Mesendoderm (in vitro differentiated cells): ENCODE results near the gene SAMD14.

Experiments used
- DNase-seq: peaks from one replicate; pipeline ENCODE4 v3.0.0; 2013
- H2AK5ac ChIP-seq: 2 replicates; pipeline ENCODE4 v1.6.1; 2013; ENCODE audit warnings: low read length, inconsistent platforms
- H2BK120ac ChIP-seq: 2 replicates; pipeline ENCODE4 v1.6.1; 2013; ENCODE audit warnings: low read depth, mild to moderate bottlenecking, low read length, moderate library complexity, mixed read lengths
- H2BK15ac ChIP-seq: replicated peaks from 2 replicates; pipeline ENCODE4 v1.6.1; 2013; ENCODE audit warnings: low read depth, mild to moderate bottlenecking, moderate library complexity
- H2BK5ac ChIP-seq: 2 replicates; pipeline ENCODE4 v1.6.1; 2013; ENCODE audit warnings: low read length, inconsistent platforms
- H3K18ac ChIP-seq: 2 replicates; pipeline ENCODE4 v1.6.1; 2013; ENCODE audit warnings: mild to moderate bottlenecking, low read length, mixed read lengths
- H3K23ac ChIP-seq: one replicate; pipeline ENCODE4 v1.6.1; 2013; ENCODE audit warnings: low read length
- H3K27ac ChIP-seq: 2 replicates; pipeline ENCODE4 v1.5.1; 2013; ENCODE audit warnings: low read depth, mild to moderate bottlenecking, inconsistent platforms, low read length, moderate library complexity
- H3K27me3 ChIP-seq: 2 replicates; pipeline ENCODE4 v1.6.1; 2013; ENCODE audit warnings: low read length, control low read depth, mild to moderate bottlenecking, inconsistent platforms; ENCODE audit not compliant: insufficient read depth, poor library complexity
- H3K36me3 ChIP-seq: 2 replicates; pipeline ENCODE4 v1.6.1; 2013; ENCODE audit warnings: low read length, inconsistent platforms; ENCODE audit not compliant: control insufficient read depth, insufficient read depth
- H3K4ac ChIP-seq: one replicate; pipeline ENCODE4 v1.6.1; 2013; ENCODE audit warnings: low read depth, mild to moderate bottlenecking, low read length, moderate library complexity
- H3K4me1 ChIP-seq: 2 replicates; pipeline ENCODE4 v1.6.1; 2013; ENCODE audit warnings: low read depth, low read length, inconsistent platforms; ENCODE audit not compliant: control insufficient read depth
- H3K4me2 ChIP-seq: 2 replicates; pipeline ENCODE4 v1.6.1; 2013; ENCODE audit warnings: low read length
- H3K4me3 ChIP-seq: 2 replicates; pipeline ENCODE4 v1.5.1; 2013; ENCODE audit warnings: mild to moderate bottlenecking, low read length
- H3K56ac ChIP-seq: one replicate; pipeline ENCODE4 v1.6.1; 2013; ENCODE audit warnings: low read length
- H3K79me1 ChIP-seq: 2 replicates; pipeline ENCODE4 v1.6.1; 2013; ENCODE audit warnings: low read length, inconsistent platforms
- H3K79me2 ChIP-seq: 2 replicates; pipeline ENCODE4 v1.6.1; 2013; ENCODE audit warnings: mild to moderate bottlenecking, low read length; ENCODE audit not compliant: control insufficient read depth, insufficient read depth
- H3K9ac ChIP-seq: 2 replicates; pipeline ENCODE4 v1.6.1; 2013; ENCODE audit warnings: low read length, inconsistent platforms
- H4K5ac ChIP-seq: one replicate; pipeline ENCODE4 v1.6.1; 2013; ENCODE audit warnings: low read length
- H4K8ac ChIP-seq: one replicate; pipeline ENCODE4 v1.6.1; 2013; ENCODE audit warnings: low read depth, mild to moderate bottlenecking, control low read depth, low read length, moderate library complexity
- WGBS: extraction: QIAGEN DNeasy Blood & Tissue Kit; methylation state at CpG from one replicate; pipeline ENCODE4 v1.1.7; 2013; ENCODE audit warnings: low lambda C conversion rate, missing lambda C conversion rate; ENCODE audit not compliant: insufficient coverage; ENCODE audit errors: extremely low coverage; 5-methylcytosine and 5-hydroxymethylcytosine counted together

The SAMD14 gene

DNA sequence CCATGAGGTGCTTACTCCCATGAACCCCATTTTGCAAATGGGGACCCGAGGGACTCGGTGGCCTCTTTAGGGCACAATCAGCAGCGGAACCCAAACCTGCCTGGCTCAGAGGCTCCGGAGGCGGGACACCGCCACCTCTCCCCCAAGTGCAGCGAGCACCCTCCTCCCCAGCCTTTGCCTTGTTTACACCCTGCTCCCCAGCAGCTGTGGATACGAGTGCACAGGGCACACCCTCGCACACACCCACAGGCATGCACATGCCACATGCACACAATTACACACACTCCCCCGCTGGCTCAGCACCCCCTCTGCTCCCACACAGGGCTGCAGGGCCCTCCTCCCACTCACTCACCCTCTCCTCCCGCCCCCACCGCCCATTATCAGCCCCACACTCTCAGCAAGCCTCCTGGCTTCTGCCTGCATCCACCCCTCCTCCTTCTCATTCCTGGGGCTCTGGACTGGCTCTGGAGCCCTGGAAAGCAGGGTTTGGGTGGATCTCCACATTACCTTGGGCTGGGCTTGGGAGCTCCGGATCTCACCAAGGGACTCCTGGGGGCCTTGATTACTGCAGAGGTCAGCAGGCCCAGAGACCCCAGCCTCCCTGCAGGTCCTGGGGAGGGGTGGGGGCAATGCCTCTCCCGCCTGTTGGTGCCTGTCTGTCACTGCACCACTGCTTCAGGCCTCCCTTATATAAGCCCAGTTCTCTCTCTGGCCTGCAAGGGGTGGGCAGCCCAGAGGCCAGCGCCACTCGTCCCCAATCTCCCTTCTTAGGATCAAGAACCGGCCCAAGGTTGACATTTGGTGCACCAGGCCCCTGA lies 28.4 kb downstream of the SAMD14 start:
- peak overlapping the region; percentile 72 for H3K56ac ChIP-seq
- no peak overlapping the region for H4K5ac ChIP-seq
- H2BK15ac ChIP-seq: no peak overlapping the region
- no peaks in the 10 kb centered on the region for H3K36me3 ChIP-seq
- no CpG with 5 or more reads among the region's 17 CpGs for WGBS
- H3K4ac ChIP-seq: no peak overlapping the region
- H3K79me1 ChIP-seq: no peaks in the 10 kb centered on the region
- H3K27ac ChIP-seq: no peak overlapping the region
- H3K4me1 ChIP-seq: peaks cover 11% of the 10 kb centered on the region
- H3K4me3 ChIP-seq: no peak overlapping the region
- H3K23ac ChIP-seq: peak overlapping the region; percentile 92
- H2AK5ac ChIP-seq: no peak overlapping the region
- H3K9ac ChIP-seq: peak overlapping the region; percentile 11
- no peak overlapping the region for H3K18ac ChIP-seq
- H4K8ac ChIP-seq: no peak overlapping the region
- no peak overlapping the region for H2BK5ac ChIP-seq
- DNase-seq: peak; percentile 66
- H2BK120ac ChIP-seq: no peak overlapping the region
- peak overlapping the region; percentile 35 for H3K4me2 ChIP-seq
- no peaks in the 10 kb centered on the region for H3K27me3 ChIP-seq
- H3K79me2 ChIP-seq: no peaks in the 10 kb centered on the region

GRCh38 chr17:50100921-50101345 lies 29.0 kb downstream of the SAMD14 start:
- Histone ChIP-seq H2BK5ac (no peak overlapping the region), H3K4me3 (no peak overlapping the region), H3K23ac (peak overlapping the region; percentile 92), H3K4me1 (peaks cover 11% of the 10 kb centered on the region), H2BK120ac (no peak overlapping the region), H3K18ac (no peak overlapping the region), H3K36me3 (no peaks in the 10 kb centered on the region), H3K27me3 (no peaks in the 10 kb centered on the region), H3K56ac (peak overlapping the region; percentile 72), H3K4ac (no peak overlapping the region), H3K9ac (peak overlapping the region; percentile 11), H3K79me1 (no peaks in the 10 kb centered on the region), H3K4me2 (peak overlapping the region; percentile 35), H2AK5ac (no peak overlapping the region), H2BK15ac (no peak overlapping the region), H3K27ac (no peak overlapping the region), H4K8ac (no peak overlapping the region), H4K5ac (no peak overlapping the region), H3K79me2 (no peaks in the 10 kb centered on the region)
- DNase-seq: peak; percentile 51
- WGBS: no CpG with 5 or more reads among the region's 15 CpGs

DNA sequence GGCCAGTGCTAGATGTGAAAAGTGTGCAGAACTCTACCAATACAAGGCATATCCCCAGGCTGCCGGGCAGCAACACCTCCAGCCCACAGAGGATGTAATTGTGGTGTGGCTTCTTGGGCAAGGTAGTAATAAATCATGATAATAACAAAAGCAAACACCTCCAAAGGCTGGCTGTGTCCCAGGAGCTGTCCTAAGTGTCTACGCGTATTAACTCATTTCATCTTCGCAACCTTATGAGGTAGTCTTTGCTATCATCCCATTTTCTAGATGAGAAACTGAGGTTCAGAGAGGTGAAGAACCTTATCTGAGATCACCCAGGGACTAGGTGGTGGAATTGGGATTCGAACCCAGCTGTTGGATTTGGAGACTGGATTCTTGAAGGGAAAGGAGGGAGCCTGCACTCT lies 29.5 kb downstream of the SAMD14 start:
- H4K5ac ChIP-seq: no peak overlapping the region
- no peak overlapping the region for H3K4ac ChIP-seq
- no peak overlapping the region for H4K8ac ChIP-seq
- H3K23ac ChIP-seq: no peak overlapping the region
- no CpG with 5 or more reads among the region's 5 CpGs for WGBS
- no peak for DNase-seq
- no peak overlapping the region for H2BK120ac ChIP-seq
- H3K4me2 ChIP-seq: no peak overlapping the region
- H2BK15ac ChIP-seq: no peak overlapping the region
- H2BK5ac ChIP-seq: no peak overlapping the region
- H3K27me3 ChIP-seq: no peaks in the 10 kb centered on the region
- H3K79me2 ChIP-seq: no peaks in the 10 kb centered on the region
- H3K4me3 ChIP-seq: no peak overlapping the region
- no peak overlapping the region for H2AK5ac ChIP-seq
- H3K27ac ChIP-seq: no peak overlapping the region
- no peak overlapping the region for H3K56ac ChIP-seq
- H3K4me1 ChIP-seq: peaks cover 11% of the 10 kb centered on the region
- H3K18ac ChIP-seq: no peak overlapping the region
- H3K36me3 ChIP-seq: no peaks in the 10 kb centered on the region
- H3K9ac ChIP-seq: no peak overlapping the region
- no peaks in the 10 kb centered on the region for H3K79me1 ChIP-seq

DNA sequence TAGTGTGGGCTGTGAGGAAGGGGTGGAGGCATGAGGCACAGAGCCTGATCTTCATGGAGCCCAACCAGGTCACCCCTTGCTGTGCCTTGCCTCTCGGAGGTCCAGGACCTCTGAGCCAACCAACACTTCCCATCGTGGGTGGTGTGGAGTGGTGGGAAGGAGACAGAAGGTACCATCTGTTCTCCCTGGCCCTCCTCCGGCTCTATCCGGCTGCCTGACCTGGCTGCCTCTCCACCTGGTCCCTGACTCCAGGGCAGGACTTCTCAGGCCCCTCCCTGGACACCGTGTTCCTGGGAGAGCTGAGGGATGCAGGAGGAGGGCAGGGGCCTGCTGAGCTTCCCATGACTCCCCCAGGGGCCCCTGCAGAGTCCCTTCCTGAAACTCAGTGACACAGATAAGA lies 31.0 kb downstream of the SAMD14 start:
- H4K5ac ChIP-seq: no peak overlapping the region
- no peak overlapping the region for H3K4ac ChIP-seq
- H3K4me2 ChIP-seq: no peak overlapping the region
- peaks cover 11% of the 10 kb centered on the region for H3K4me1 ChIP-seq
- peak overlapping the region; percentile 15 for H3K56ac ChIP-seq
- no peak overlapping the region for H3K23ac ChIP-seq
- no peak overlapping the region for H3K27ac ChIP-seq
- H2BK15ac ChIP-seq: no peak overlapping the region
- H3K18ac ChIP-seq: no peak overlapping the region
- H3K27me3 ChIP-seq: no peaks in the 10 kb centered on the region
- H2AK5ac ChIP-seq: no peak overlapping the region
- no peaks in the 10 kb centered on the region for H3K79me2 ChIP-seq
- no peak overlapping the region for H3K4me3 ChIP-seq
- H3K79me1 ChIP-seq: no peaks in the 10 kb centered on the region
- no peak for DNase-seq
- WGBS: no CpG with 5 or more reads among the region's 5 CpGs
- no peaks in the 10 kb centered on the region for H3K36me3 ChIP-seq
- H2BK120ac ChIP-seq: no peak overlapping the region
- H4K8ac ChIP-seq: no peak overlapping the region
- no peak overlapping the region for H2BK5ac ChIP-seq
- H3K9ac ChIP-seq: no peak overlapping the region

DNA sequence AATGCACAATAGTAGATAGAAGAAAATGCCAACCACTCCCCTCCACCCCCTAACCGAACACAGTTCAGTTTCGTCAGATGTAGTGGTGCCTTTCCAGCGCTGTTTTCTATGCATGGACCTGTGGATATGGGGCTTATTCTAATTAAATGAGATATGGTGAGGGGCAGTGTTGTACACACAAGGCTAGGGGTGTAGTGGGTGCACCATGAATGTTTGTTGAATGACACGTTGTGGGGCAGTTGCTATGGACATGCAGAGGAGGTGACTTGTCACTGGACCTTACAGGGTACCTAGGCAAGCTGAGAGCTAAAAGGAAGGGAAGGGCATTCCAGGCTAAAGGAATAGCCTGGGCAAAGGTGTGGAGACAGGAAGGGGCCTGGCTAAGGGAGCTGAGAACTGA lies 31.4 kb downstream of the SAMD14 start:
- no peak overlapping the region for H2AK5ac ChIP-seq
- no CpG with 5 or more reads among the region's 4 CpGs for WGBS
- no peak overlapping the region for H4K8ac ChIP-seq
- no peak overlapping the region for H2BK5ac ChIP-seq
- no peak overlapping the region for H3K23ac ChIP-seq
- DNase-seq: no peak
- no peak overlapping the region for H4K5ac ChIP-seq
- no peak overlapping the region for H3K4me3 ChIP-seq
- H3K56ac ChIP-seq: peak overlapping the region; percentile 15
- no peak overlapping the region for H3K4me2 ChIP-seq
- H3K27me3 ChIP-seq: no peaks in the 10 kb centered on the region
- H3K27ac ChIP-seq: no peak overlapping the region
- H3K18ac ChIP-seq: no peak overlapping the region
- no peak overlapping the region for H3K9ac ChIP-seq
- no peaks in the 10 kb centered on the region for H3K79me2 ChIP-seq
- no peak overlapping the region for H2BK120ac ChIP-seq
- H2BK15ac ChIP-seq: no peak overlapping the region
- H3K4me1 ChIP-seq: peaks cover 11% of the 10 kb centered on the region
- no peaks in the 10 kb centered on the region for H3K36me3 ChIP-seq
- H3K4ac ChIP-seq: no peak overlapping the region
- H3K79me1 ChIP-seq: no peaks in the 10 kb centered on the region

GRCh38 chr17:50097926-50098325 lies 32.0 kb downstream of the SAMD14 start:
- Histone ChIP-seq H2BK15ac (no peak overlapping the region), H3K56ac (no peak overlapping the region), H3K23ac (no peak overlapping the region), H2BK120ac (no peak overlapping the region), H4K8ac (no peak overlapping the region), H3K4me1 (peaks cover 11% of the 10 kb centered on the region), H3K18ac (no peak overlapping the region), H3K79me2 (no peaks in the 10 kb centered on the region), H3K4me2 (no peak overlapping the region), H3K4ac (no peak overlapping the region), H2AK5ac (no peak overlapping the region), H3K9ac (no peak overlapping the region), H3K79me1 (no peaks in the 10 kb centered on the region), H2BK5ac (no peak overlapping the region), H3K27me3 (no peaks in the 10 kb centered on the region), H3K4me3 (no peak overlapping the region), H3K36me3 (no peaks in the 10 kb centered on the region), H4K5ac (no peak overlapping the region), H3K27ac (no peak overlapping the region)
- WGBS: no CpG with 5 or more reads among the region's 4 CpGs
- no peak for DNase-seq
